RWPE2 (cell line): ENCODE measurements around the gene BCAN.
A peak's percentile ranks its signal among the peaks of the same experiment; 100 is the strongest.

Source experiments
- ATAC-seq: fragments of 200-7000 bp; cut with Tn5 transposase; 3 replicates; pipeline ENCODE4 v1.9.1; 2021; ENCODE audit warnings: low read depth
- DNase-seq: peaks from one replicate; pipeline ENCODE4 v3.0.0-alpha.2; 2020; ENCODE audit warnings: low spot score
- H3K27ac ChIP-seq: fragments of 450-650 bp; 2 replicates; pipeline ENCODE4 v1.5.1; 2017; ENCODE audit warnings: mild to moderate bottlenecking; ENCODE audit not compliant: poor library complexity, severe bottlenecking
- H3K27me3 ChIP-seq: fragments of 250-450 bp; sonication (Bioruptor Pico); 2 replicates; pipeline ENCODE4 v1.5.1; 2021; ENCODE audit warnings: mild to moderate bottlenecking, moderate library complexity; ENCODE audit not compliant: insufficient read depth, poor library complexity, severe bottlenecking
- H3K36me3 ChIP-seq: fragments of 250-450 bp; sonication (Bioruptor Pico); 2 replicates; pipeline ENCODE4 v1.5.1; 2020; ENCODE audit warnings: low read depth, mild to moderate bottlenecking, moderate library complexity
- H3K4me1 ChIP-seq: fragments of 250-450 bp; sonication (Bioruptor Pico); 2 replicates; pipeline ENCODE4 v1.5.1; 2021; ENCODE audit warnings: mild to moderate bottlenecking, moderate library complexity; ENCODE audit not compliant: insufficient read depth, poor library complexity, severe bottlenecking
- H3K4me3 ChIP-seq: fragments of 250-450 bp; sonication (Bioruptor Pico); 2 replicates; pipeline ENCODE4 v1.5.1; 2021; ENCODE audit warnings: mild to moderate bottlenecking, moderate library complexity; ENCODE audit not compliant: severe bottlenecking
- H3K9me3 ChIP-seq: fragments of 250-450 bp; sonication (Bioruptor Pico); 2 replicates; pipeline ENCODE4 v1.5.1; 2021; ENCODE audit warnings: mild to moderate bottlenecking, moderate library complexity; ENCODE audit not compliant: severe bottlenecking
- TF ChIP-seq, protein P1 (sequence below): fragments of 450-650 bp; IDR thresholded peaks from one replicate; pipeline ENCODE4 v1.5.1; 2017; ENCODE audit warnings: mild to moderate bottlenecking, moderate library complexity; ENCODE audit not compliant: poor library complexity, severe bottlenecking

BCAN gene

DNA sequence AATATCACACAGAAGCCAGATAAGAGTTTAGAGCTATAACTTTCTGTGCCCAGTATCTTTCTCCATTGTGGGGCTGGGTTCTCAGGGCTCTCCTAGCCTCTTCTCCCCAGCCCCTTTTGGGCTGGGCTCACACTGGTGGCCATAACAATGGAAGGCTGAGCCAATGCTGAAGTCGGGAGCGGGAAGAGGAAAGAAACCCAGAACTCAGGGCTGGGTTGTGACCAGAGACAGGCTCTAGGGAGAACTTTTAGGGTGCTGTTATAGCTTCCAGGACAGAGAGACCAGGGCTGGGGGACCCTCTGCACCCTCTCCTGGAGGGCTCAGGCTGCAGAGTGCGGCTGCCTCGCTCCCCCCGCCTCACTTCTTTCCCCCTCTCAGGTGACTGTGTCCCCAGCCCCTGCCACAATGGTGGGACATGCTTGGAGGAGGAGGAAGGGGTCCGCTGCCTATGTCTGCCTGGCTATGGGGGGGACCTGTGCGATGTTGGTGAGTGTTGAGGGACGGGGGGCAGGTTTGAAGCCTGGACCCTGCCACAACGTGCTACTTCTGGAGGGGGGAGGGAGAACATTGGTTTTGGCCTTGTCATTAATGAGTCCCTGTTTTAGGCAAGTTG lies 14.1 kb downstream of the BCAN start:
- ATAC-seq: no peak
- Histone ChIP-seq H3K27me3 (peaks cover 17% of the 10 kb centered on the region), H3K9me3 (no peaks in the 10 kb centered on the region), H3K4me1 (peaks cover 7% of the 10 kb centered on the region), H3K4me3 (no peak overlapping the region), H3K27ac (no peak overlapping the region), H3K36me3 (no peaks in the 10 kb centered on the region)
- no peak for DNase-seq
- TF ChIP-seq, protein P1, sequence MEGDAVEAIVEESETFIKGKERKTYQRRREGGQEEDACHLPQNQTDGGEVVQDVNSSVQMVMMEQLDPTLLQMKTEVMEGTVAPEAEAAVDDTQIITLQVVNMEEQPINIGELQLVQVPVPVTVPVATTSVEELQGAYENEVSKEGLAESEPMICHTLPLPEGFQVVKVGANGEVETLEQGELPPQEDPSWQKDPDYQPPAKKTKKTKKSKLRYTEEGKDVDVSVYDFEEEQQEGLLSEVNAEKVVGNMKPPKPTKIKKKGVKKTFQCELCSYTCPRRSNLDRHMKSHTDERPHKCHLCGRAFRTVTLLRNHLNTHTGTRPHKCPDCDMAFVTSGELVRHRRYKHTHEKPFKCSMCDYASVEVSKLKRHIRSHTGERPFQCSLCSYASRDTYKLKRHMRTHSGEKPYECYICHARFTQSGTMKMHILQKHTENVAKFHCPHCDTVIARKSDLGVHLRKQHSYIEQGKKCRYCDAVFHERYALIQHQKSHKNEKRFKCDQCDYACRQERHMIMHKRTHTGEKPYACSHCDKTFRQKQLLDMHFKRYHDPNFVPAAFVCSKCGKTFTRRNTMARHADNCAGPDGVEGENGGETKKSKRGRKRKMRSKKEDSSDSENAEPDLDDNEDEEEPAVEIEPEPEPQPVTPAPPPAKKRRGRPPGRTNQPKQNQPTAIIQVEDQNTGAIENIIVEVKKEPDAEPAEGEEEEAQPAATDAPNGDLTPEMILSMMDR: no peak

DNA sequence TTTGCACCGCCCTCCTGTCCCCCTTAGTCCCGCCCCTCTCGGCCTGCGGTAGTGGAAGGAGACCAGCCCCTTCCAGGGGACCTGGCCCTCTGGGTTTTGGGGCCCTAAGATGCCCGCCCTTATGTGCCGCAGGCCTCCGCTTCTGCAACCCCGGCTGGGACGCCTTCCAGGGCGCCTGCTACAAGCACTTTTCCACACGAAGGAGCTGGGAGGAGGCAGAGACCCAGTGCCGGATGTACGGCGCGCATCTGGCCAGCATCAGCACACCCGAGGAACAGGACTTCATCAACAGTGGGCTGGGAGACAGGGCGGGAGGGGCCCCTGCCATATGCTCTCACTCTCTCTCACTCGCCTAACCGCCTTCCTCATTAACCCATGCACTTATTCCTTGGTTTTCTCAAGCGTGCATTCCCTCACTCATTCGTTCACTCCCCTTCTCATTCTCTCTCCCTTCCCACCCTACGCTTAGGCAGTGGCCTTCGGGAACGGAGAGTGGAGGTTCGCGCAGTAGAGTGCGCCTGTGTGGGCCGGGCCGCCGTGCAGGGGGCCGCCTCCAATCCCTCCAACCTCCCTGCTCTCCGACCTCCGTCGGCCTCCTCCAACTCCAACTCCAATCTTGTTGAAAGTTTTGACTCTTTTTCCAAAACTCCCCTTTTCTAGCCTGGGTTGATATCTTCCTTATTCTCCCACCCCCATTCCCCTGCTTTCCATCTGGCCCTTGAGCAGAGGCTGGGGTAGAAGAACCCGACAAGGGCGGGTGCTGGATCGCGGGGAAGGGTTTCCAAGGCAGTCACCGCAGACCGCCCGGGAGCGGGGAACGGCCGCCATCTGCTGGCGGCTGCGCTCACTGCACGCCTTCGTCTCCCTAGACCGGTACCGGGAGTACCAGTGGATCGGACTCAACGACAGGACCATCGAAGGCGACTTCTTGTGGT lies 15.2 kb downstream of the BCAN start:
- H3K36me3 ChIP-seq: no peaks in the 10 kb centered on the region
- no peaks in the 10 kb centered on the region for H3K9me3 ChIP-seq
- peaks cover 14% of the 10 kb centered on the region for H3K4me1 ChIP-seq
- no peak overlapping the region for H3K4me3 ChIP-seq
- H3K27me3 ChIP-seq: peaks cover 17% of the 10 kb centered on the region
- H3K27ac ChIP-seq: no peak overlapping the region
- no peak for DNase-seq
- TF ChIP-seq, protein P1: peak; percentile 95
- ATAC-seq: peak; percentile 39

DNA sequence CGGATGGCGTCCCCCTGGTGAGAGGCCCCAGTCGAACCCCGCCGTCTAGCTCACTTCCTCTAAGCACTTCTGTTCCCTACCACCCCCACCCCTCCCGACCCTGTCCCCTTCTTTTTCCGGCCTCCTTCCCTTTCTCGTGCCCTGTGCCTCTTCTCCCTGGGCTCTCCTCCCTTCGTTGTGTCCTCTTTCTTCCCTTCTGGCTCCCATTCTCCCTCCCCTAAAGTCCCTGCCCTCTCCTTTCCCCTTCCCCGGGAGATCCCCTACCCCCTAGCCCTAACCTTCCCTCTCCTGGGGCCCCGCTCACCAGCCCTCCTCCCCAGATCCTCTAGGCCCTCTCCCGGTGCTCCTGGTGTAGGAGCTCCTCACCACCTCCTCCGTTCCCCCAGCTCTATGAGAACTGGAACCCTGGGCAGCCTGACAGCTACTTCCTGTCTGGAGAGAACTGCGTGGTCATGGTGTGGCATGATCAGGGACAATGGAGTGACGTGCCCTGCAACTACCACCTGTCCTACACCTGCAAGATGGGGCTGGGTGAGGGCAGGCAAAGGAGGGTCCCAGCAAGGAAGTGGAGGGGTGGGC lies 15.9 kb downstream of the BCAN start:
- peaks cover 17% of the 10 kb centered on the region for H3K27me3 ChIP-seq
- no peak overlapping the region for H3K4me3 ChIP-seq
- DNase-seq: no peak
- no peak for ATAC-seq
- peaks cover 16% of the 10 kb centered on the region for H3K4me1 ChIP-seq
- no peaks in the 10 kb centered on the region for H3K9me3 ChIP-seq
- TF ChIP-seq, protein P1: peak; percentile 73
- no peak overlapping the region for H3K27ac ChIP-seq
- no peaks in the 10 kb centered on the region for H3K36me3 ChIP-seq

DNA sequence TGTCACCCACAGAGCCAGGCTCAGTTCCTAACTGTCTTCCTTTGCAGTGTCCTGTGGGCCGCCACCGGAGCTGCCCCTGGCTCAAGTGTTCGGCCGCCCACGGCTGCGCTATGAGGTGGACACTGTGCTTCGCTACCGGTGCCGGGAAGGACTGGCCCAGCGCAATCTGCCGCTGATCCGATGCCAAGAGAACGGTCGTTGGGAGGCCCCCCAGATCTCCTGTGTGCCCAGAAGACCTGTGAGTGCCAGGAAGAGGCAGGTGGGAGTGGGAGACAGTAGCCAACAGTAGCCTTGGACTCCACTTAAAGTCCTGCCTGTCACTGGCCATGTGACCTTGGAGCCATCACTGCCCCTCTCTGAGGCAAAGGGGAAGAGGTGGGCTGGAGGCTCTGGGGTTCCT lies 16.6 kb downstream of the BCAN start:
- Histone ChIP-seq H3K36me3 (no peaks in the 10 kb centered on the region), H3K4me3 (no peak overlapping the region), H3K4me1 (peaks cover 16% of the 10 kb centered on the region), H3K9me3 (no peaks in the 10 kb centered on the region), H3K27me3 (peaks cover 17% of the 10 kb centered on the region), H3K27ac (no peak overlapping the region)
- DNase-seq (no peak), ATAC-seq (no peak)
- TF ChIP-seq, protein P1: no peak
